Sigmoid colon (tissue), 4 donors: ENCODE measurements around the gene NPHP4.

ENCODE experiments used
- CTCF ChIP-seq, 4 experiments: fragments of 450-650 bp in 3 of 4; fragments of 200-600 bp in 1 of 4; IDR thresholded peaks; one replicate each; pipeline ENCODE4 v1.5.1; 2016 to 2019; ENCODE audit warnings: antibody characterized with exemption in 4 of 4, mild to moderate bottlenecking in 3 of 4, moderate library complexity in 2 of 4
- POLR2A ChIP-seq, 2 donors: fragments of 450-650 bp; IDR thresholded peaks; one replicate each; pipeline ENCODE4 v1.6.1; 2016; ENCODE audit warnings: antibody characterized with exemption in 2 of 2, mild to moderate bottlenecking in 2 of 2, moderate library complexity in 2 of 2
- POLR2AphosphoS5 ChIP-seq, 4 donors: sonication (generic); formaldehyde crosslinking; IDR thresholded peaks; one replicate each; pipeline ENCODE4 v1.6.1; 2017; ENCODE audit warnings: antibody characterized with exemption in 4 of 4

- TF ChIP-seq CTCF (IDR thresholded peaks at IDR 0.05) (no peak), POLR2A (IDR thresholded peaks at IDR 0.05) (no peak), POLR2AphosphoS5 (IDR thresholded peaks at IDR 0.05) (no peak)
These were observed 37.3 kb downstream of the NPHP4 start for GRCh38 chr1:5954964-5955363.
